Activated B cell treated with CpG ODN at 0.5 μM for 24 hours (primary cell): ENCODE measurements around the gene ANKRD28. TPM values are rescaled to one million over a fixed set of nuclear protein-coding genes. Genes with fewer than 3 reads are reported as not detected.
"Not testable (repeated sequence)": the region's sequence is repeated elsewhere in the genome, so short reads cannot be mapped to it uniquely, and the experiment has no call there.

Source experiments
- ATAC-seq: fragments of 200-7000 bp; cut with Tn5 transposase; one replicate; pipeline ENCODE4 v1.10.0; 2021; ENCODE audit warnings: low read depth, mild to moderate bottlenecking, moderate library complexity
- CTCF ChIA-PET: fragments of 350-600 bp; sonication (Branson Sonifier 250); formaldehyde crosslinking; loops from one replicate; lab custom pipeline; 2021; ENCODE audit warnings: antibody characterized with exemption; lab: Charles Lee
- POLR2A ChIA-PET: fragments of 350-600 bp; sonication (Branson Sonifier 250); formaldehyde crosslinking; loops from one replicate; lab custom pipeline; 2021; ENCODE audit warnings: antibody characterized with exemption; lab: Charles Lee
- DNase-seq: peaks from one replicate; pipeline ENCODE4 v3.0.0; 2022
- H3K27ac Mint-ChIP-seq: one replicate; pipeline ENCODE4 v1.8.0; 2020; ENCODE audit warnings: mixed read lengths
- H3K27me3 Mint-ChIP-seq: one replicate; pipeline ENCODE4 v1.8.0; 2021; ENCODE audit warnings: mixed read lengths
- H3K36me3 Mint-ChIP-seq: one replicate; pipeline ENCODE4 v1.8.0; 2021; ENCODE audit warnings: low read depth, mixed read lengths
- H3K4me1 Mint-ChIP-seq: one replicate; pipeline ENCODE4 v1.8.0; 2021; ENCODE audit warnings: mixed read lengths
- H3K4me3 Mint-ChIP-seq: one replicate; pipeline ENCODE4 v1.8.0; 2020; ENCODE audit warnings: mild to moderate bottlenecking, mixed read lengths
- H3K9me3 Mint-ChIP-seq: one replicate; pipeline ENCODE4 v1.8.0; 2020; ENCODE audit warnings: mixed read lengths
- CTCF ChIP-seq: fragments of 200-600 bp; IDR thresholded peaks from one replicate; pipeline ENCODE4 v1.8.0; 2022; ENCODE audit warnings: antibody characterized with exemption, mild to moderate bottlenecking
- intact Hi-C: fragments of 100-400 bp; cut with micrococcal nuclease; formaldehyde crosslinking; loops from one replicate; pipeline ENCODE4 v1.15.1; 2024
- total RNA-seq: library from RNA; stranded (reverse); gene quantifications from 2 replicates; pipeline ENCODE4 v1.2.3, GENCODE V29; 2022

Gene ANKRD28
- total RNA-seq, 1 donor from 2014 or later, result 29.9 TPM

- POLR2A ChIA-PET, result no interaction called here
- Mint-ChIP-seq H3K4me3 (no peak overlapping the region), H3K27me3 (no peaks in the 10 kb centered on the region), H3K27ac (no peak overlapping the region), H3K4me1 (peaks cover 15% of the 10 kb centered on the region), H3K36me3 (peaks cover 51% of the 10 kb centered on the region), H3K9me3 (peaks cover 15% of the 10 kb centered on the region)
- ATAC-seq, result no peak
- DNase-seq, result no peak
- CTCF ChIA-PET, result no interaction called here
- no peak for TF ChIP-seq CTCF
- intact Hi-C loops, result no loop called here
These were observed 53.6 kb downstream of the ANKRD28 start for GRCh38 chr3:15744176-15744575.

- Mint-ChIP-seq H3K4me1 (peaks cover 15% of the 10 kb centered on the region), H3K4me3 (no peak overlapping the region), H3K27me3 (no peaks in the 10 kb centered on the region), H3K9me3 (peaks cover 19% of the 10 kb centered on the region), H3K27ac (no peak overlapping the region), H3K36me3 (peaks cover 56% of the 10 kb centered on the region)
- ChIA-PET CTCF (no interaction called here), POLR2A (no interaction called here)
- no peak for TF ChIP-seq CTCF
- DNase-seq, result no peak
- intact Hi-C loops, result no loop called here
- ATAC-seq, result no peak
These were observed 54.2 kb downstream of the ANKRD28 start for GRCh38 chr3:15743587-15744009.

GRCh38 chr3:15742236-15742635 is 55.5 kb downstream of the ANKRD28 start:
- CTCF ChIA-PET, POLR2A ChIA-PET, intact Hi-C loops, ATAC-seq, DNase-seq, H3K4me1 Mint-ChIP-seq, H3K27ac Mint-ChIP-seq, H3K27me3 Mint-ChIP-seq, H3K4me3 Mint-ChIP-seq: not testable (repeated sequence)
- peaks cover 59% of the 10 kb centered on the region for H3K36me3 Mint-ChIP-seq
- H3K9me3 Mint-ChIP-seq, result peaks cover 24% of the 10 kb centered on the region

- POLR2A ChIA-PET, H3K4me3 Mint-ChIP-seq, H3K27me3 Mint-ChIP-seq, intact Hi-C loops, ATAC-seq, H3K4me1 Mint-ChIP-seq, CTCF ChIA-PET, DNase-seq, H3K27ac Mint-ChIP-seq: not testable (repeated sequence)
- Mint-ChIP-seq H3K36me3 (peaks cover 62% of the 10 kb centered on the region), H3K9me3 (peaks cover 18% of the 10 kb centered on the region)
These were observed 59.2 kb downstream of the ANKRD28 start for GRCh38 chr3:15738616-15739005.

- TF ChIP-seq CTCF, result no peak
- peaks cover 62% of the 10 kb centered on the region for H3K36me3 Mint-ChIP-seq
- no peaks in the 10 kb centered on the region for H3K27me3 Mint-ChIP-seq
- POLR2A ChIA-PET, result no interaction called here
- CTCF ChIA-PET, result no interaction called here
- H3K4me3 Mint-ChIP-seq, result no peak overlapping the region
- no peak overlapping the region for H3K27ac Mint-ChIP-seq
- H3K9me3 Mint-ChIP-seq, result no peaks in the 10 kb centered on the region
- no peak for ATAC-seq
- intact Hi-C loops, result no loop called here
- no peak for DNase-seq
- H3K4me1 Mint-ChIP-seq, result no peaks in the 10 kb centered on the region
These were observed 66.8 kb downstream of the ANKRD28 start for GRCh38 chr3:15731024-15731423.

GRCh38 chr3:15728766-15729165 is 69.0 kb downstream of the ANKRD28 start:
- Mint-ChIP-seq H3K4me3 (no peak overlapping the region), H3K9me3 (no peaks in the 10 kb centered on the region), H3K27ac (no peak overlapping the region), H3K27me3 (no peaks in the 10 kb centered on the region), H3K36me3 (peaks cover 62% of the 10 kb centered on the region), H3K4me1 (no peaks in the 10 kb centered on the region)
- ATAC-seq, result no peak
- CTCF ChIA-PET, result no interaction called here
- intact Hi-C loops, result no loop called here
- POLR2A ChIA-PET, result no interaction called here
- no peak for DNase-seq
- no peak for TF ChIP-seq CTCF
